ENCODE results near the gene RET. TPM values are rescaled to one million over a fixed set of nuclear protein-coding genes. Genes with fewer than 3 reads are reported as not detected.

The RET gene
- total RNA-seq, 1 donor from 2014 or later: 0.20 TPM

DNA sequence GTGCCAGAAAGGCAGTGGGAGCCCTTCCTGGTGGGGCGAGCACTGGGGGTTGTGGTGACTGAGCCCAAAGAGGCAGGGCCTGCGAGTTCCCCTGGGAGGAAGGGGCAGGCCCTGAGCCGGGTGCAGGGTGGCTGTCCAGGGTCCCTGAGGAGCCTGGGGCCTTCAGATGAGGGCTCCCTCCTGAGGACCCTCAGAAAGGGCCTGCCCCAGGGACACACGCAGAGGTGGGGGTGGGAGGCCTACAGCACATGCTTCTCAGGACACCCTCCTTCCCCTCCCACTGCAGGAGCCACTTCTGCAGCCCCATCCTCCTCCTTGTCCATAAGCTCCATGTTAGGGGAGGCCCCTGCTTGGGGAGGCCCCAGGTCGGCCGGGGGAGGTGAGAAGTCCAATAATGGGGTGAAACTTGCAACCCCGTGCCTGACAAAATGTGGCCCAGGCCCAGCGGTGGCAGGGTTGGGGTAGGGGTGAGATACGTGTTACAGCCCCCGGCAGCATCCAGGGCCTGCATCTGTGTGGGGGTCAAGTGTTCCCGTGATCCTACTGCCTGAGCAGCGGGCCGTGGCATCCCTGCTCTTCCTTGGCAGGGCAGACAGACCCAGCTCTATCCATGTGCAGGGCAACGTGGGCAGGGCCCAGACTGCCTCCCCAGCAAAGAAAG is 31.8 kb upstream of the RET start:
- no peak for ATAC-seq

DNA sequence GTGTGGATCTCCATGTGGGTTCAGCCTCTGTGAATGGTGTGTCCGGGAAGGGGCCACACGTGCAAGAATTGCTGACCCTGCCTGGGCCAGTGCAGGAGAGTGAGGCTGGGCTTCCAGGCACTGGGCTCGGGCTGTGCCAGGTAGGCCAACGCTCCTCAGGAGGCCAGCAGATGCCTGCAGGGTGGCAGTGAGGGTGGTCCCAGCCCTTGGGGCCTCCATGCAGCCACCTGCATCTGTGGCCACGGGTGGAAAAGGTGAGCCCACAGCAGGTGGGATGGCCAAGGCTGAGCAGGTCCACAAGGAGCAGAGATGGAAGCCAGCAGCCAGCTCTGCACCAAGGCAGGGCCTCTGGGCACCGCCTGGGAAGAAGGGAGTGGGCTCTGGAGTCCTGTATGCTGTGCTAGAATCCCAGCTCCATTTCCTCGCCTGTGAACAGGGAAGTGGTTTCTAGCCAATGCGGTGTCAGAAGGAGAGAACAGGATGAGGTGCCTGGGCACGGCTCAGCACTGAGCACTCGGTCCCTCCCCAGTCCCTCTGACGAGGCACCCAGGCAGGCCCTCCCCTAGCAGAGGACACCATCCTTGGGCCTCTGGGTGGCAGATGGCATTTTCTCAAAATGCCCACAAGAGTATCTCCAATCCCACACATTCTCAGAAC is 31.1 kb upstream of the RET start:
- ATAC-seq: no peak

DNA sequence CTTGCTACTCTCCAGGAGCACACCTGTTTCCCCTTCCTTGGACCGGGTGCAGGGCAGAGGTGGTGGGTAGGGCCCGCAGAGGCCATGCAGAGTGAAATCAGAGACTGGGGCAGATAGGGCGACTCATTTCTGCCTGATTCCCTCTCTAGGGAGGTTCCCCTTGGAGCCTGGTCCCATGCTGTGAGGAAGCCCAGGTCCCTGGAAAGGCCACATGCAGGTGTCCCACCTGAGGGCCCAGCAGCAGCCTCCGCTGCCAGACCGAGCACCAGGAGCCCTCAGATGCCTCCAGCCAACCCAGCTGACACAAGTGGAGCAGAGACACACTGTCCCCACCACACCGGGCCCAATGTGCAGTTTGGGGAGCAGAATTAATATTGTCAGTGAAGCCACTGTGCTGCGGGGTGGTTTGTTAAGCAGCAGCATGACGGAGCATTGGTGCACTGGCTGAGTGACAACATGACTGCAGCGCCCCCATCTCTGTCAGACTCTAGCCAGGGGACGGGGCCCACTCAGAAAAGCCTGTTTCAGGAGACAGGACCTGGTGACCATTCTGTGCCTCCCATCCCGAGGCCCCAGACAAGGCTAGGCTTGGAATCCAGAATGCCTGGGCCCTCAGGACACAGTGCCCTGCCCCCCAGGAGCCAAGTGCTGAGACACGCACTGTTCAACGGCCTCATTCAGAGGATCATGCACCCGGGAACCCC is 30.4 kb upstream of the RET start:
- no peak for ATAC-seq

DNA sequence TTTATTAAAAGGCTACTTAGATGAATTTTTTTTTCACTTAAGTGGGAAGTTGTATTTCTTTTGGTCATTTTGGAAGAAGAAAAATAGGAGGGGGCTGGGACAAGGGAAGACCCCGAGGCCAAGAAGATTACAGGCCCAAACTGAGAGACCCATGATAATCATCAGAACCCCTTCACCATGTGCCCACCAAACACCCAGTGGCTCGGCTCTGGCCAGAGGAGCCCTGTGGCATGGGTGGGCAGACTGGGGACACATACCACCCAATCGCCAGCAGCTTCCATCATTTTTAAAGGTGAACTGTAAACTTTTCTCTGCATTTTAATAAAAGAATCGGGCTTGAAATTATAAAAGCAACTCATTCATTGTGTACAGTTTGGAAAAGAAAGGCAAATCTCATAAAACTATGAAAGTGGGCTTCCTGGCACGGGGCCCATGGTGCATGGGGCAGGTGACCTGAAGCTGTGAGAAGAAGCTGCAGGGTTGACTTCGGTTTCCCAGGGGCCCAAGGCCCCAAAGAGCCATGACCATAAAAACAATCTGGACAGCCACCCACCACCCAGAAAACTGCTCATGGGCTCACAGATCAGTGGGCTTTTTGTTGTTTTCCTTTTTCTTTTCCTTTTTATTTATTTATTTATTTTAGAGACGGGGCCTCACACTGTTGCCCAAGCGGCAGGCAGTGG is 29.4 kb upstream of the RET start:
- ATAC-seq: no peak

DNA sequence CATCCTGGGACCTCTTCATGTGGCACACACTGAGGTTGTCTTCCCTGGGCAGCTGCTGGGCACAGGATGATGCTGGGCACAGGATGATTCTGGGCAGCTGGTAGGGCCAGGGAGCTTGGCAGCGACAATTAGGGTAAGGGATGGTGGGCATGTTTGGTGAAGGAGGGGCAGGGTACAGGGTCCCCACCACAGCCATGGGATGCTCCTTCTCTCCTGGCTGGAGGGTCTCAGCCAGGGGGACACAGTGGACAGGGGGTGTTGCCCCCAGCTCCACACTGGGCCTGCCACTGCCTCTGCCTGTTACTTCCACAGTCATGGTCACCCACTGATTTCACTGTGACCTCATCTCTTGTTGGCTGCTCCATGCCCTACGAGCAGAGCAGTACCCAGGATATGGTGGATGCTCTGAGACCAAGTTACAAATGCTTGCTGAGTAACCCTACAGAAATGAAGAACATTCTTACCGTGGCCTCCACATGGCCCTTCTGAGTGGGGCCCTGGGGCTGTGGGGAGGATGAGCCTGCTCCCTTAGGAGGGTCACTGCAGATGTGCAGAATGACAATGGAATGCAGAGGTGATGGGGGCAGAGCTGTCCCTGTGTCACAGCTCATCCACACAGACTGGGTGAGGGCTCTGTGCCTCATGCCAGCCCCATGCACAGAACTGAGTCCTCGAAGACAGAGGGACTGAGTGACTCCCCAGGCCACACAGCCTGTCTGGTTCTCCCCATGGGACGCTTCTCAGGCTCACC is 28.4 kb upstream of the RET start:
- ATAC-seq: no peak

DNA sequence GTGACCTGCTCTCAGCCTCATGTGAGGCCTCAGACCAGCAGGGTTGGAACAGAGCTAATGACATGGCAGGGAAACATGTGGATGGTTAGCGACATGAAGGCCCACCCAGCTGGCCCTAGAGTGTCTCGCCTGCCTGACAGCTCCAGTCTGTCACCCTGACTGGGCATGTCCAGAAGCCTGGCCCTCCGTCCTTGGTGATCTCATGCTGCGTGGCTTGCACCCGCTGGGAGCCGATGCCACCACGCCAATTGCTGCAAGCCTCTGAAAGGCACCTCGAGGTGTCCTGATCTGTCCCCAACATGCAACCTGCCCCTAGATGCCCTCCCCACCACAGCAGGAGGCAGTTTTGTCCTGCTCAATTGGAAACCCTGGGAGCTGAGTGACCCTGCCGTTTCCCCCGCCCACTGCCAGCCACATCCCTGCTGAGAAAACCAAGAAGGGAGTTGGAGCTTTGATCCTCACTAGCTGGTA is 27.8 kb upstream of the RET start:
- no peak for ATAC-seq

DNA sequence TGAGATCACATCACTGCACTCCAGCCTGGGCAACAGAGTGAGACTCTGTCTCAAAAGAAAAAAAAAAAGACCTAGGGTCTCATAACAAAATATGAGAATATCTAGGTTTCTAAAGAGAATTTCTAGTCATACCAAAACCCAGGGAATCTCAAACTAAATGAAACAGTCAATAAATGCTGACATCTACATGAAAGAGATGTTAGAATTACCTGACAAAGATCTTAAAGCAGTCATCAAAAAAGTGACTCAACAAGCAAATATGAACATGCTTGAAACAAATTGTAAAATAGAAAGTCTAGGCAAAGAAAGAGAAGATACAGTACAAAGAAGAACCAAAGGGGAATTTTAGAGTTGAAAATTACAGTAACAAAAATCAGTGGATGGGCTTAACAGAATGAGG is 26.9 kb upstream of the RET start:
- no peak for ATAC-seq

DNA sequence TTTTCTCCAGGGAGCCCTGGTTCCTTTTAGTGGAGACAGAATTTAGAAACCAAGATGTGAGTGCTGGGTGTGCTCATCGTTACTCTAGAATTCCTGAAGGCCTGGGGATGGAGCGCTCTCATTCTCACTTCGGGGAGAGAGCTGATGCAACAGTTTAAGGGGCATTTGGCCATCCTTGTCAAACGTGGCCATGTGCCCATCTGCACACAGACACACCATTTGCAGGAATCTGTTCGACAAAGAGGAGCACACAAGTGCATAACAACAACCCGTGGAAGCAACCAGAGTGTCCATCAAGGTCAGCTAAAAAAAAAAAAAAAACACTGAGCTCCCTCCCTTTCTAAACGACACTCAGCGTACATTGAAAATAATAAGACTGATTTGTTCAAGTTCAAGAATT is 23.0 kb upstream of the RET start:
- no peak for ATAC-seq

DNA sequence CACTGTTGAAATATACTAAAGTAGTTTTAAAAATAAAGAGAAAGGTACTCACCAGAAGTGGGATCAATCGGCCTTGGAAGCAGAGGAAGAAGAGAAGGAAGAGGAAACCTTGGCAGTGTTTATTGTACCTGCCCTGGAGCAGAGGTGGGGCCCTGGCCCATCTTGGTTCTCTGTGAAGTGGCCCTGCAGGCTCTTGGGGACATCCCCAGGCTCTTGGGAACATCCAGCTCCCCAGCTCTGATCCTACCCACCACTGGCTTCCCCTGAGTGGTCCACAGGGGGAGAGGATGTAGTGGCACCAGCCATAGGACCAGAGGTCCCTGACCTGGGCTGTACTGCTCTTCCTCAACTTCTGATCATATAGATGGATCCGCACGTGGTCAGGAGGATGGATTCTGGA is 22.3 kb upstream of the RET start:
- ATAC-seq: no peak

DNA sequence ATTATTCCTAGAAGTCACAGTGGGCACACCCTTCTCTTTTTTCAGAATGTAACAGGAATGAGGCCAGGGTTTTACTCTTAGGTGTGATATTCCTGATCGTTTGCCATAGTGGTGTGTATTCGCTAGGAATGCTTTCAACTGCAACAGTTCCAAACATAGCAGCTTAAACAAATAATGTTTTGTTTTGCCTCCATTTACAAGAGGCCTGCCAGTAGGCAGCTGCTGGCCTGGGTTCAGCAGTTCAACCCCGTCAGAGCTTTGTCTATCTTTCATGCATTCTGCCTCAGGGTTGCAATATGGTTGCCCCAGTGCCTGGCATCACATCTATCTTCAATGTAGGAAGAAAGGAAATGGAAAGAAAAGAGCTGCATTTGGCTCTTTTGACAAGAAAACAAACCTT is 21.7 kb upstream of the RET start:
- ATAC-seq: no peak

DNA sequence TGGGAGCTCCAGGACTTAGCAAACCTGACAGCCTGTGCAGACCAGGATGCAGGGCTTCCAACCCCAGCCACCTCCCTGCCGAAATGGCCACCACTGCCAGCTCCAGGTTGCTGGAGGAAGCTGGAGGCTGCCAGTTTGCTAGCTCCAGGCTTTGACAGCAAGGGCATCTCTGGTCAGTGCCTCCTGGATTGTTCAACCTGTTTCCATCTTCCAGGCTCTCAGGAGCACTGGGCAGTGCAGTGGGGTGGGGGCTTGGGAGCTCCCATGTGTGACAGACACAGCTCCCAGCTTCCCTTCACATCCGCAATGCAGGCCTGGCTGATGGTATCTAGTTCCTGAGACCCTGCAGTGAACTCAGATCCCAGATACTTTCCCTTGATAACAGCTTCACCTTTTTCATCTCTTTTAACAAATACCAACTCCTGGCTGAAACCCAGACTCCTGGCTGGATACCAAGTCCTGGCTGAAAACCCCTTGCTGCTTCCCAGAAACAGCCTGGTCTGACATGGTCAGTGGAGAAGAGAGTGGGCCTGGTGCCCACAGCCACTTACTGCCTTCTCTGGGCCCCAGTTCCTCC is 20.8 kb upstream of the RET start:
- no peak for ATAC-seq

DNA sequence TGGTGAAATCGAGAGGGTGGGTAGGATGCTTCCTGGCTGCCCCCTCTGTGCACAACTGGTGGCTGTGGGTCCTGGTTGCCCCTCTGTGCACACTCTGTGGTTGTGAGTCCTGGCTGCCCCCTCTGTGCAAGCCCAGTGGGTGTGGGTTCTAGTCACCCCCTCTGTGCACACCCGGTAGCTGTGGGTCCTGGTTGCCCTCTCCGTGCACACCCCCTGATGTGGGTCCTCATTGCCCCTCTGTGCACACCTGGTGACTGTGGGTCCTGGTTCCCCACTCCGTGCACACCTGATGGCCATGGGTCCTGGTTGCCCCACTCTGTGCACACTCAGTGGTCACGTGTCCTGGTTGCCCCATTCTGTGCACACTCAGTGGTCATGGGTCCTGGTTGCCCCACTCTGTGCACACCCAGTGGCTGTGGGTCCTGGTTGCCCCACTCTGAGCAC is 20.3 kb upstream of the RET start:
- no peak for ATAC-seq

DNA sequence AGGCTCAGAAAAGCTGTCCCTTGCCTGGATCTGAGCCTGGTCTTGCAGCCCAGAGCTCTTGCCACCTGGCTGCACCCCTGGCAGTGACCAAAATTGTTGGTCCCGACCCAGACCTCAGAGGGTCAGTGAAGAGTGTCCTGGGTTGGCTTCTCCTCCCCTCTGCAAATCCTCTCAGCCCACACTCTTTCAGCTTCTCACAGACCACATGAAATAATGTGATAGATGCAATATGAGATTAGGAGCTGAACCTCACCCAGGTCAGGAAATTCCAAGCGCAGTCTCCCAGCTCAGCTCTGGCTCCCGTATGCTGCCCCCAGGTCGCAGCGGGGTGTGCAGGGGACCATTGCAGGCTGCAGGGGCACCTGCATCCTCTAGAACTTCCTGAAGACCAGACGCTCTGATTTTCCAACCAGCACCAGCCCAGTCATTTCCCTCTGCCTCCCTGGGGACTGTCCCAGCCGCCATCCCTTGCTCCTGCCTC is 19.6 kb upstream of the RET start:
- ATAC-seq: no peak

DNA sequence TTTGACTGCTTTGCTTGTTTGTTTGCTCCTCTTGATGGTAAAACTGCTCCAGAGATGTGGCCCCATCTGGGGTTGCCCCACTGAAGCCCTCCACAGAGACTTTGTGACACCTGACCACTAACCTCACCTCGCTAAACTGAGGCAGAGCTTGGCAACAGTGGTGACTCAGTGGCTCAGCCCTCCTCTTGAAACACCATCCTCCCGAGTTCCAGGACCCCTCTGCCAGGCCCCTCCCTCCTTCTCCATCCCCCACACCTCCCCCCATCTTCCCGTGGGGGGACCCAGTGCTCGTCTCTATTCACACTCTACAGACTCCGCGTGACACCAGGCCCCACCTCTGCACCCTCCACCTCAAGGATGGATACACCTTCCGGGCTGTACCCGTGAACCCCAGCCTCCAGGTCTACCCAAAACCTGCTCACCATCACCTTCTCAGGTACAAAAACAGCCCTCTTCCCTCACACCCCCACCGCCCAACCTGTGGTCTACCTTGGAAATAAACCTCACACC is 19.0 kb upstream of the RET start:
- no peak for ATAC-seq

DNA sequence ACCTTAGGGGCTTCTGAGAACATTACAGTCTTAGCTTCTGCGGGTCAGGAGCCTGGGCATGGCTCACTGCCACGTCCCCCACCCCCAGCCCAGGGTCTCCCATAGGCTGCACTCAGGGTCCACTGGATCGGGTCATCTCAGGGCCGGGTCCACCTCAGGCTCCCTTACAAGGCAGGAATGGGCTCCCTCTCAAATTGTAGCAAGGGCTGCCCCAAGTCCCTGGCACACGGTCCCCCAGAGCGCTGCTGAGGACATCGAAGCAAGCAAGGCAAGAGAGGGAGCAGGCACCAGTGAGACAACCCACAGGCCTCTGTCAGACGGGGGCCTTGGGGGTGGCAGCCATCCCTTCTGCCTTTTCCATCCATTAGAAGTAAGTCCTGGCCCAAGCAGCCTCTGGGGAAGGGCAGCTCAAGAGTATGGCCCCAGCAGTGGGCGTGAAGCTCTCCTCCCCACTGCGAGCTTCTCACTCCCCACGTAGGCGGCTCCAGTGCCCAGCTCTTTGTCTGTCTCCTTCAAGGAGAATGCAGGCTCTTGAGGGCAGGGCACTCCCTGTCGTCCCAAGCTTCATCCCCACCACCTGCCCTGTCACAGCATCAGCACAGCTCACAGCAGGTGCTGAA is 18.0 kb upstream of the RET start:
- ATAC-seq: no peak

DNA sequence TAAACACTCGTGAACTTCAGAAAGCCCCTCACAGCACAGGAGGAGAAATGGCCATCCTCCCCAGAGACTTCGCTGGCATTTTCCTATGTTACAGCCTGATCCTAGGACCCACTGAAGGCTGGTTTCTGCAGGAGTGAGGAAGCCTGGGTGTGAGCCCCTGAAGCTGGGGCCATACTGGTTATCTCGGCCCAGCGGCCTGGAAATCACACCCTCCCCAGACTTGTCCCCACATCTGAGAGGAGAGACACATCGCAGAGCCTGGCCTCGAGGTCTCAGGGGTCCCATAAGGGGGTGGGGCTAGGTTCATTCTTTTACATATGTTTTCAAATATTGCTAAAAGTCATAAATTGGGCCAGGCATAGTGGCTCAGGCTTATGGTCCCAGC is 17.5 kb upstream of the RET start:
- ATAC-seq: no peak

DNA sequence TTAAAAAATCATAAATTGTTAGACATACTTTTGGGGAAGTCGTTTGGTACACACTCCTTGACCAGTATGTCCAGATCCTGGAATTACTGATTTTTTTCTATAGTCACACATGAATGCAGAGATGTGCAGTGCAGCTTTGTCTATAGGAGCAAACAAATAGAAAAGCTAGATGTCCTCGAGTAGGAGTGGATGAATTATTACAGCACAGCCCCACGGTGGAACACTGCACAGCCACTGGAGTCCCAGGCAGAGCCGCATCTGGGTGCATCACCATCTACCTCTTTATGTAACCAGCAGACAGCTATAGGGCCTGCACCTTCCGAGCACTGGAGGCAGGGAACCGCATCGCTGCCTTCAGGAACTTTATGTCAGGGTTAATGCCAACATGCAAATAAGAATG is 17.0 kb upstream of the RET start:
- ATAC-seq: no peak

DNA sequence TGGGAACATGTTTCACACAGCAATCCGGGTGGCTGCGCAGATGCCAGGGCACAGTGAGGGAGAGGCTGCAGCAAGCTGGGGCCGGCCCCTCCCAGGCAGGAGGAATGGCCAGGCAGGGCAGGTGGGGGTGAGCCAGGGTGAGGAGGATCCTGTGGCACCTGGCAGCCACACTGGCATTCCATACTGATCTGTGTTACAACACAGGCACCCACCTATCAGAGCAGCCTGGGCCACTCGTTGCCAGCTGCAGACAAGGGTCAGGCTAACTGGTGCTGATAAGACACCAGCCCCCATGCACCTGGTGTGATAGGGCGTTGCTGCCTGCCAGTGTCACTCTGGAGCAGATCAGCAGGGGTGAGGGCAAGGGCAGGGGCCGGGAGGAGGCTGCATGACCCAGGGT is 16.6 kb upstream of the RET start:
- no peak for ATAC-seq

DNA sequence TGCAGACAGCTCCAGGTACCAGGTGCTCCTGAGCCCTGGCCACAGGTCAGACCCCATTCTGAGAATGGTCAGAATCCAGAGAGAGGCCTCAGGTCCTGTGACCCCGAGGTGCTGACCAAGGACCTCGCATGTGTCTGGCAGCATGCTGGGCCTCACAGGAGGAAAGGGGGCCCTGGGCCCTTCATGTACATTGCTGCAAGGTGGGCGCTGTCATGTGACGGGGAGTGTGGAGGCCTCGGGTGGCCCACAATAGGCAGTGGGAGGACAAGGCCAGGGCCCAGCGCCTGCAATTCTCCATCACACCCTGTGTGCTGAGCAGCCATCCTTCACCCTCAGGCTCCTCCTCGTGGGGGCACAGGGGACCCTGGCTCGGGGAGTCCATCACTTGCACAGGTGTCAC is 15.5 kb upstream of the RET start:
- no peak for ATAC-seq

DNA sequence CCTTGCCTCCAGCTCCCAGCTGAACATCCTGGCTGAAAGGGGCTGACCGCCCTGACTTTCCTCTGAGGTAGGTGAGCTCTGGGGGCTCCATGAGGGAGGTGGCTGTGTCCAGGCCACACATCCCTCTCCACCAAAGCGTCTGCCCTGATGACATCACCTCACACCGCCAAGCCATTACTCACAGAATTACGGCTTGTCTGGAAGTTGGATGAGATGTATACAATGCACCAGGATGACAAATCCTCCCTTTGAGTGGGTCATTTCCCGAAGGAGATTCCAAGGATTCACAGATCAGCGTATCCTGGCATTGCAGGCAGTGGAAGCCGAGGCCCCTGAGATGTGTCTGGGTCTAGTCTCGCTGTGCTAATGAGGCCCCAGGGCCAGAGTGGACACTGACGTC is 15.1 kb upstream of the RET start:
- ATAC-seq: no peak

DNA sequence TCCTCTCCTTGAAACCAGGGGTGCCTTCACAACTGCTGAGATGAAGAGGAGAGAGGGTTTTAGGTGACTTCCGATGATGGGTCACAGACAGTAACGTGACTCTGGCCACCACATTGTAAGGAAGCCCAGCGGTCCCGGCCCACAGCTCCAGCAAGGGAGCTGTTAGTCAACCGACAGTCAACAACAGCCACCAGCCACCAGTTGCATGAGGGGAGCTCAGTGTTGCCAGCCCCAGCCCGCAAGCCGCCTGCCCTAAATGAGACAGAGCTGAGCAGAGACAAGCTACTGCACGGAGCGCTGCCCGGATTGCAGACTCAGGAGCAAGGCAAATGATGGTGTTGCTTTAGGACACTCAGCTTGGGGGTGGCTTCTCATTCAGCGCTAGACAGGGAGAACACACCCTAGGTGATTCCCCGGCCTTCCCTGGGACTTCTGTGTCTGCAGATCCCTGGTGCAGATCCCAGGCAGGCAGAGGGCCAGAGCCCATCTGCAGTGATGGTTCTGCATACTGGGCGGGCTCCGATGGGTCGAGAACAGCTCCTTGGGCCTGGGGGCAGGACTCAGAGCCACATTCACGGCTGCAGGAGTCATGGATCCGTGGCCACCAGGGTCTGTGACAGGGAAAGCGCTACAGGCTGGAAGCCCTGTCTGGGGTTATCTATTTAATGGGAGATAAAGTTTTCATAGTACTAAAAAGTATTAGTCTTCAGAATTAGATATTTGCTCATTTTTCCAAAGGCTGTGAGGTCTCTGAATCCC is 14.3 kb upstream of the RET start:
- ATAC-seq: no peak

All from esophagus mucosa (tissue), 1 donor.